ENCODE measurements around the gene CMBL. TPM values are rescaled to one million over a fixed set of nuclear protein-coding genes. Genes with fewer than 3 reads are reported as not detected.
A peak's percentile ranks its signal among the peaks of the same experiment; 100 is the strongest.
"Not testable (repeated sequence)": the region's sequence is repeated elsewhere in the genome, so short reads cannot be mapped to it uniquely, and the experiment has no call there.

CMBL gene
- total RNA-seq, 2 experiments from 2014 or later, result 0.36 TPM; not detected in 1

- H3K9me3 Mint-ChIP-seq, result no peaks in the 10 kb centered on the region
- DNase-seq (peak in 1 of 14 experiments; percentile 0), ATAC-seq (ENCODE audit: poor library complexity) (no peak)
- intact Hi-C loops (cut with DNase I, micrococcal nuclease), result no loop called here
- Histone ChIP-seq H3K27ac (ENCODE audit: low read depth in 1 of 2, low read length in 2 of 2) (peak overlapping the region; percentile 84 to 100), H3K36me3 (ENCODE audit: insufficient read depth, low read length) (peaks cover 3% of the 10 kb centered on the region), H3K4me3 (ENCODE audit: low read length) (peak overlapping the region; percentile 95), H3K27me3 (ENCODE audit: control insufficient read depth in 1 of 2, insufficient read depth in 2 of 2, low read length in 2 of 2) (no peaks in the 10 kb centered on the region), H3K9me3 (ENCODE audit: control insufficient read depth in 1 of 2, insufficient read depth in 1 of 2, low read length in 2 of 2) (no peaks in the 10 kb centered on the region), H3K4me1 (ENCODE audit: insufficient read depth, low read length) (peaks cover 42% of the 10 kb centered on the region)
- ChIA-PET POLR2A (interaction anchor here (2.0 to 3.6 kb wide), 2 partner anchors 105 to 512 kb away, joined by 12 to 56 read pairs; partner anchors contain the start of genes DAP and MARCHF6), CTCF (no interaction called here)
- H3K36me3 Mint-ChIP-seq (ENCODE audit: low read depth), result peaks cover 32% of the 10 kb centered on the region
- peak overlapping the region; percentile 98 for H3K4me3 Mint-ChIP-seq
- H3K27me3 Mint-ChIP-seq, result no peaks in the 10 kb centered on the region
- peak overlapping the region; percentile 99 for H3K27ac Mint-ChIP-seq
- no peak for TF ChIP-seq CTCF (IDR thresholded peaks at IDR 0.05)
- peaks cover 45% of the 10 kb centered on the region for H3K4me1 Mint-ChIP-seq (ENCODE audit: low read depth)
Observed at GRCh38 chr5:10248378-10249260, 59.1 kb downstream of the CMBL start.

GRCh38 chr5:10247217-10247616, 60.5 kb downstream of the CMBL start:
- POLR2A ChIA-PET; H3K4me3 ChIP-seq (ENCODE audit: low read length); CTCF ChIA-PET; ATAC-seq (ENCODE audit: poor library complexity); H3K27me3 Mint-ChIP-seq; intact Hi-C loops (cut with DNase I, micrococcal nuclease); H3K27ac ChIP-seq (ENCODE audit: low read depth in 1 of 2, low read length in 2 of 2); H3K27ac Mint-ChIP-seq; H3K9me3 Mint-ChIP-seq; H3K27me3 ChIP-seq (ENCODE audit: control insufficient read depth in 1 of 2, insufficient read depth in 2 of 2, low read length in 2 of 2); DNase-seq; H3K9me3 ChIP-seq (ENCODE audit: control insufficient read depth in 1 of 2, insufficient read depth in 1 of 2, low read length in 2 of 2); H3K36me3 ChIP-seq (ENCODE audit: insufficient read depth, low read length): not testable (repeated sequence)
- Mint-ChIP-seq H3K4me3 (peak overlapping the region; percentile 98), H3K4me1 (ENCODE audit: low read depth) (peaks cover 41% of the 10 kb centered on the region), H3K36me3 (ENCODE audit: low read depth) (peaks cover 25% of the 10 kb centered on the region)
- peaks cover 28% of the 10 kb centered on the region for H3K4me1 ChIP-seq (ENCODE audit: insufficient read depth, low read length)

- peaks cover 21% of the 10 kb centered on the region for H3K36me3 Mint-ChIP-seq (ENCODE audit: low read depth)
- peak overlapping the region; percentile 50 for H3K4me3 Mint-ChIP-seq
- Histone ChIP-seq H3K9me3 (ENCODE audit: control insufficient read depth in 1 of 2, insufficient read depth in 1 of 2, low read length in 2 of 2) (no peaks in the 10 kb centered on the region), H3K27ac (ENCODE audit: low read depth in 1 of 2, low read length in 2 of 2) (no peak overlapping the region), H3K4me1 (ENCODE audit: insufficient read depth, low read length) (peaks cover 24% of the 10 kb centered on the region), H3K4me3 (ENCODE audit: low read length) (no peak overlapping the region), H3K36me3 (ENCODE audit: insufficient read depth, low read length) (no peaks in the 10 kb centered on the region), H3K27me3 (ENCODE audit: control insufficient read depth in 1 of 2, insufficient read depth in 2 of 2, low read length in 2 of 2) (no peaks in the 10 kb centered on the region)
- H3K27me3 Mint-ChIP-seq, result no peaks in the 10 kb centered on the region
- DNase-seq (no peak), ATAC-seq (ENCODE audit: poor library complexity) (no peak)
- H3K9me3 Mint-ChIP-seq, result no peaks in the 10 kb centered on the region
- POLR2A ChIA-PET, result interaction anchor here (0.6 kb wide), 1 partner anchor 22 kb away, joined by 3 read pairs; no protein-coding TSS in a partner anchor
- CTCF ChIA-PET, result no interaction called here
- H3K27ac Mint-ChIP-seq, result no peak overlapping the region
- TF ChIP-seq CTCF (IDR thresholded peaks at IDR 0.05), result no peak
- intact Hi-C loops (cut with DNase I, micrococcal nuclease), result no loop called here
- peaks cover 36% of the 10 kb centered on the region for H3K4me1 Mint-ChIP-seq (ENCODE audit: low read depth)
Observed at GRCh38 chr5:10246761-10247160, 60.9 kb downstream of the CMBL start.

All from CD4-positive, alpha-beta T cell (primary cell).